ENCODE results near the gene TNFRSF1A. TPM values are rescaled to one million over a fixed set of nuclear protein-coding genes. Genes with fewer than 3 reads are reported as not detected.
A peak's percentile ranks its signal among the peaks of the same experiment; 100 is the strongest.

Gene TNFRSF1A
- total RNA-seq, 1 experiment from 2014 or later = 59.9 TPM

DNA sequence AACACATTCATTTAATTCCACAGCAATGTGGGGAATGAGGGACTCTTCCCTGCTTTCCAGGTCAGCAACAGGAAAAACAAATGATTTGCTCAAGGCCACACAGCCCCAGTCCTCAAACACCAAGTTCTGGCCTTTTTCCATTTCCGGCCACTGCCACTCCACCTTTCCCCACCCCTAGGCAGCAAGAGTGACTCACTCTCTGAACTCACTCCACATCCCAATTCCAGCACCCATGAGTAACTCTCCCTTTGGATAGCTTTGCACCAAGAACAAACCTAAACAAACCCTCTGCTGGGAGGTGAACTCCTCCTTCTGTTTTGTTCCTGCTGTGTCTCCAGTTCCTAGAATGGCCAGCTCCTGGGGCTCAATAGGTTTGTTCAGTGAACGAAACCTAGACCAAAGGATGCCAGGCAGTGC is 61.8 kb downstream of the TNFRSF1A start:
- DNase-seq = no peak
- no peak overlapping the region for H2BK15ac ChIP-seq (ENCODE audit: low read depth, low read length)
- H3K23ac ChIP-seq (ENCODE audit: insufficient read length, low read depth, low read length) = no peak overlapping the region
- no peaks in the 10 kb centered on the region for H4K20me1 ChIP-seq (ENCODE audit: control insufficient read depth, insufficient read depth, insufficient read length)
- H3K4me2 ChIP-seq (ENCODE audit: insufficient read depth, insufficient read length, low read length) = no peak overlapping the region
- no peak overlapping the region for H2AK5ac ChIP-seq (ENCODE audit: insufficient read length, low read length)
- H3K14ac ChIP-seq (ENCODE audit: insufficient read depth, low read length) = no peak overlapping the region
- TF ChIP-seq, protein P1, sequence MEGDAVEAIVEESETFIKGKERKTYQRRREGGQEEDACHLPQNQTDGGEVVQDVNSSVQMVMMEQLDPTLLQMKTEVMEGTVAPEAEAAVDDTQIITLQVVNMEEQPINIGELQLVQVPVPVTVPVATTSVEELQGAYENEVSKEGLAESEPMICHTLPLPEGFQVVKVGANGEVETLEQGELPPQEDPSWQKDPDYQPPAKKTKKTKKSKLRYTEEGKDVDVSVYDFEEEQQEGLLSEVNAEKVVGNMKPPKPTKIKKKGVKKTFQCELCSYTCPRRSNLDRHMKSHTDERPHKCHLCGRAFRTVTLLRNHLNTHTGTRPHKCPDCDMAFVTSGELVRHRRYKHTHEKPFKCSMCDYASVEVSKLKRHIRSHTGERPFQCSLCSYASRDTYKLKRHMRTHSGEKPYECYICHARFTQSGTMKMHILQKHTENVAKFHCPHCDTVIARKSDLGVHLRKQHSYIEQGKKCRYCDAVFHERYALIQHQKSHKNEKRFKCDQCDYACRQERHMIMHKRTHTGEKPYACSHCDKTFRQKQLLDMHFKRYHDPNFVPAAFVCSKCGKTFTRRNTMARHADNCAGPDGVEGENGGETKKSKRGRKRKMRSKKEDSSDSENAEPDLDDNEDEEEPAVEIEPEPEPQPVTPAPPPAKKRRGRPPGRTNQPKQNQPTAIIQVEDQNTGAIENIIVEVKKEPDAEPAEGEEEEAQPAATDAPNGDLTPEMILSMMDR (conservative IDR thresholded peaks at IDR 0.05) = no peak
- H2BK120ac ChIP-seq (ENCODE audit: low read depth, low read length, poor library complexity, severe bottlenecking) = no peak overlapping the region
- no peaks in the 10 kb centered on the region for H3K27me3 ChIP-seq (ENCODE audit: insufficient read depth, low read length)
- Mint-ChIP-seq H3K4me1 (peaks cover 46 to 48% of the 10 kb centered on the region in 2 experiments), H3K4me3 (peak overlapping the region in 1 of 2 experiments; percentile 21; a peak in 1 of 5 replicates), H3K27me3 (ENCODE audit: low read depth) (peaks cover 13% of the 10 kb centered on the region), H3K36me3 (ENCODE audit: insufficient read depth in 1 of 3, low read depth in 3 of 3) (no peaks in the 10 kb centered on the region; a peak in 1 of 7 replicates), H3K9me3 (no peaks in the 10 kb centered on the region; a peak in 2 of 5 replicates), H3K27ac (peak overlapping the region in 1 of 3 experiments; percentile 79; a peak in 1 of 7 replicates)
- no CpG with 5 or more reads among the region's 2 CpGs for WGBS (ENCODE audit: extremely low coverage, insufficient read length, low lambda C conversion rate)
- H2BK20ac ChIP-seq (ENCODE audit: low read depth, low read length, poor library complexity, severe bottlenecking) = no peak overlapping the region
- peaks cover 9% of the 10 kb centered on the region; the same call in 1 of the 2 replicates for H3K4me1 ChIP-seq (ENCODE audit: insufficient read depth, low read length)
- H3K56ac ChIP-seq (ENCODE audit: insufficient read length, low read depth, low read length) = no peak overlapping the region
- no peak overlapping the region for H3K27ac ChIP-seq (ENCODE audit: insufficient read length, low read depth, low read length)
- H4K91ac ChIP-seq (ENCODE audit: insufficient read length, low read depth, low read length) = no peak overlapping the region
- H3K9ac ChIP-seq (ENCODE audit: extremely low read depth, insufficient read length, low read length) = no peak overlapping the region
- no peak overlapping the region for H4K5ac ChIP-seq (ENCODE audit: insufficient read length, low read depth, low read length)
- H2AFZ ChIP-seq (ENCODE audit: low read length) = no peak overlapping the region
- H3K9me3 ChIP-seq (ENCODE audit: control insufficient read depth, low read depth, low read length) = no peaks in the 10 kb centered on the region
- H2BK5ac ChIP-seq (ENCODE audit: insufficient read length, low read length) = no peak overlapping the region
- no peak overlapping the region for H4K8ac ChIP-seq (replicated peaks; ENCODE audit: insufficient read length, low read depth, low read length)
- H2BK12ac ChIP-seq (ENCODE audit: insufficient read length, low read depth, low read length) = no peak overlapping the region
- H3K79me1 ChIP-seq (ENCODE audit: insufficient read depth, low read depth, low read length, poor library complexity, severe bottlenecking) = no peaks in the 10 kb centered on the region
- no peaks in the 10 kb centered on the region for H3K79me2 ChIP-seq (ENCODE audit: insufficient read depth, low read length)
- no peak overlapping the region for H3K4ac ChIP-seq (ENCODE audit: low read depth, low read length)
- H3K23me2 ChIP-seq (ENCODE audit: insufficient read length, low read depth, low read length, poor library complexity, severe bottlenecking) = peaks cover 4% of the 10 kb centered on the region
- H3T11ph ChIP-seq (ENCODE audit: low read length) = no peak overlapping the region
- no peak overlapping the region for H3K18ac ChIP-seq (ENCODE audit: insufficient read length, low read depth, low read length)

Measured in H9 (cell line).